ENCODE results near the gene SKA2.

- no peak for TF ChIP-seq CTCF (IDR thresholded peaks at IDR 0.05)
- TF ChIP-seq POLR2A (IDR thresholded peaks at IDR 0.05) = no peak
Observed at GRCh38 chr17:59149841-59150511, 5.0 kb downstream of the SKA2 start.

All from adrenal gland (tissue), 5 donors.